ENCODE results near the gene FGF13.

DNA sequence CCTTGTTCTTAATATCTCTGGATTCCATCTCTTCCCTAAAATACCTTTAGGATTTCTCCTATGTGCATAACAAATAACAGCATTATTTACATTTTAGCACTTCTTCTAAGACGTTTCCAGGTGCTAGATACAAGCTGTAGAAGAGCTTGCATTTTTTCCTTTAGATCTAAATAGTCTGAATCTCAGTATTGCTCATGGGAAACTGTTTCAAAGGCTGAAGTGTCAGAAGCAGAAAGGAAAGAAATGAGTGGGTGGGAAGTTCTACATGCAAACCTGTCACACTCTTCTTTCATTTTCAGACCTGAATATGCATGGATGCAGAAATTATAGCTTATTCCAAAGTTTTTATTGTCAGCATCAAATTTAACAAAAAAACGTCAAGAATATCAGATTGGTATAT, 41.8 kb downstream of the FGF13 start:
- TF ChIP-seq, protein P1, sequence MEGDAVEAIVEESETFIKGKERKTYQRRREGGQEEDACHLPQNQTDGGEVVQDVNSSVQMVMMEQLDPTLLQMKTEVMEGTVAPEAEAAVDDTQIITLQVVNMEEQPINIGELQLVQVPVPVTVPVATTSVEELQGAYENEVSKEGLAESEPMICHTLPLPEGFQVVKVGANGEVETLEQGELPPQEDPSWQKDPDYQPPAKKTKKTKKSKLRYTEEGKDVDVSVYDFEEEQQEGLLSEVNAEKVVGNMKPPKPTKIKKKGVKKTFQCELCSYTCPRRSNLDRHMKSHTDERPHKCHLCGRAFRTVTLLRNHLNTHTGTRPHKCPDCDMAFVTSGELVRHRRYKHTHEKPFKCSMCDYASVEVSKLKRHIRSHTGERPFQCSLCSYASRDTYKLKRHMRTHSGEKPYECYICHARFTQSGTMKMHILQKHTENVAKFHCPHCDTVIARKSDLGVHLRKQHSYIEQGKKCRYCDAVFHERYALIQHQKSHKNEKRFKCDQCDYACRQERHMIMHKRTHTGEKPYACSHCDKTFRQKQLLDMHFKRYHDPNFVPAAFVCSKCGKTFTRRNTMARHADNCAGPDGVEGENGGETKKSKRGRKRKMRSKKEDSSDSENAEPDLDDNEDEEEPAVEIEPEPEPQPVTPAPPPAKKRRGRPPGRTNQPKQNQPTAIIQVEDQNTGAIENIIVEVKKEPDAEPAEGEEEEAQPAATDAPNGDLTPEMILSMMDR (IDR thresholded peaks at IDR 0.05): no peak
- no peak for TF ChIP-seq EZH2 (IDR thresholded peaks at IDR 0.05)
